HepG2 (cell line): ENCODE results near the gene CORO1C. TPM values are rescaled to one million over a fixed set of nuclear protein-coding genes. Genes with fewer than 3 reads are reported as not detected.
"Not testable (repeated sequence)": the region's sequence is repeated elsewhere in the genome, so short reads cannot be mapped to it uniquely, and the experiment has no call there.

Experiments used
- ATAC-seq: fragments of 200-7000 bp; cut with Tn5 transposase; 3 replicates; pipeline ENCODE4 v1.9.1; 2020; ENCODE audit warnings: mild to moderate bottlenecking, moderate library complexity
- BruUV-seq: library from RNA; stranded (reverse); fragments of 400-500 nt; replicated peaks from 2 replicates; lab custom pipeline; 2021; lab: Mats Ljungman, UMichigan
- CTCF ChIA-PET: fragments of 300-600 bp; formaldehyde crosslinking; extraction: SDS; loops from one replicate; lab custom pipeline; 2021; ENCODE audit warnings: low total read pairs, inconsistent platforms, low intra/inter-chr PET ratio; lab: Yijun Ruan, JAX
- POLR2A ChIA-PET: fragments of 350-600 bp; sonication (Branson Sonifier 250); formaldehyde crosslinking; loops from one replicate; lab custom pipeline; 2020; ENCODE audit warnings: antibody characterized with exemption, inconsistent platforms; lab: Yijun Ruan, JAX
- DNase-seq: peaks from one replicate; pipeline ENCODE4 v3.0.0-alpha.2; 2015; ENCODE audit warnings: low spot score
- FAIRE-seq: peaks from 3 replicates; lab custom pipeline; 2011; peaks lifted over from hg19 to GRCh38; lab: Jason Lieb, UNC
- H2AFZ ChIP-seq: one replicate; pipeline ENCODE4 v1.6.1; 2011; ENCODE audit warnings: low read length, inconsistent platforms
- H3K27ac ChIP-seq: fragments of 300-600 bp; 3 replicates; pipeline ENCODE4 v1.8.0; 2011; ENCODE audit warnings: mixed run types, mild to moderate bottlenecking, mixed read lengths, low read length, inconsistent platforms; ENCODE audit not compliant: insufficient read depth; ENCODE audit errors: extremely low read length
- H3K27me3 ChIP-seq, 2 experiments: fragments of 200-600 bp in 1 of 2; 2 replicates in 1 of 2; 3 replicates in 1 of 2; pipeline versions ENCODE4 v1.6.0 to v1.8.0; 2011; ENCODE audit warnings: low read length in 2 of 2, mild to moderate bottlenecking in 2 of 2, moderate library complexity in 2 of 2, inconsistent platforms in 1 of 2; ENCODE audit not compliant: insufficient read depth in 2 of 2, control insufficient read depth in 1 of 2
- H3K36me3 ChIP-seq, 2 experiments: fragments of 200-600 bp in 1 of 2; replicated peaks in 1 of 2; 2 replicates in 1 of 2; 3 replicates in 1 of 2; pipeline versions ENCODE4 v1.5.1 to v1.8.0; 2011; ENCODE audit warnings: low read length in 2 of 2, inconsistent platforms in 1 of 2; ENCODE audit not compliant: insufficient read depth in 2 of 2, control insufficient read depth in 1 of 2
- H3K4me1 ChIP-seq: 2 replicates; pipeline ENCODE4 v1.5.1; 2012; ENCODE audit warnings: low read length, inconsistent platforms; ENCODE audit not compliant: insufficient read depth
- H3K4me2 ChIP-seq: 2 replicates; pipeline ENCODE4 v1.6.0; 2011; ENCODE audit warnings: low read depth, low read length, inconsistent platforms
- H3K4me3 ChIP-seq, 3 experiments: fragments of 200-600 bp in 1 of 3; sonication (generic), shearing (Covaris generic) in 1 of 3; replicated peaks in 1 of 3; 2 replicates each; pipeline ENCODE4 v1.5.1; 2011 to 2016; ENCODE audit warnings: low read length in 3 of 3, inconsistent platforms in 2 of 3, low read depth in 2 of 3, mild to moderate bottlenecking in 2 of 3, control low read depth in 1 of 3, mixed read lengths in 1 of 3; ENCODE audit not compliant: insufficient read depth in 1 of 3
- H3K79me2 ChIP-seq: one replicate; pipeline ENCODE4 v1.6.1; 2011; ENCODE audit warnings: low read length, inconsistent platforms; ENCODE audit not compliant: insufficient read depth
- H3K9ac ChIP-seq: 2 replicates; pipeline ENCODE4 v1.6.0; 2011; ENCODE audit warnings: mild to moderate bottlenecking, low read depth, low read length, inconsistent platforms; ENCODE audit not compliant: insufficient read depth
- H3K9me3 ChIP-seq: 2 replicates; pipeline ENCODE4 v1.5.1; 2012; ENCODE audit warnings: mild to moderate bottlenecking, low read length
- H4K20me1 ChIP-seq: 2 replicates; pipeline ENCODE4 v1.6.0; 2011; ENCODE audit warnings: inconsistent platforms, mild to moderate bottlenecking, low read length, moderate library complexity; ENCODE audit not compliant: insufficient read depth
- ARID2 ChIP-seq: sonication (generic); formaldehyde crosslinking; IDR thresholded peaks from 2 replicates; pipeline ENCODE4 v1.8.1; 2022; ENCODE audit warnings: mild to moderate bottlenecking, missing genetic modification reagents, borderline replicate concordance
- IRX3 ChIP-seq: sonication (generic); formaldehyde crosslinking; IDR thresholded peaks from 2 replicates; pipeline ENCODE4 v1.8.1; 2023; ENCODE audit warnings: mild to moderate bottlenecking, low read depth, missing genetic modification reagents, borderline replicate concordance
- RORA ChIP-seq: sonication (generic); formaldehyde crosslinking; IDR thresholded peaks from 2 replicates; pipeline ENCODE4 v1.5.0; 2020; ENCODE audit warnings: mild to moderate bottlenecking, missing genetic modification reagents, moderate library complexity
- SP1 ChIP-seq, 2 experiments: fragments of 450-650 bp in 1 of 2; sonication (generic) in 1 of 2; formaldehyde crosslinking in 1 of 2; IDR thresholded peaks; 2 replicates each; pipeline versions ENCODE4 v1.4.0 to v1.6.1; 2016 to 2020; ENCODE audit warnings: missing genetic modification reagents in 1 of 2
- TEAD2 ChIP-seq: sonication (generic); formaldehyde crosslinking; IDR thresholded peaks from 2 replicates; pipeline ENCODE4 v1.9.0; 2021; ENCODE audit warnings: missing genetic modification reagents
- ZFP82 ChIP-seq: sonication (generic); formaldehyde crosslinking; IDR thresholded peaks from 2 replicates; pipeline ENCODE4 v1.5.1; 2020; ENCODE audit warnings: mild to moderate bottlenecking, missing genetic modification reagents, borderline replicate concordance
- ZNF136 ChIP-seq: sonication (generic); formaldehyde crosslinking; IDR thresholded peaks from 2 replicates; pipeline ENCODE4 v1.8.1; 2022; ENCODE audit warnings: low read depth, mild to moderate bottlenecking, moderate library complexity, missing genetic modification reagents
- ZNF34 ChIP-seq: sonication (generic); formaldehyde crosslinking; IDR thresholded peaks from 2 replicates; pipeline ENCODE4 v1.4.0; 2020; ENCODE audit warnings: mild to moderate bottlenecking, missing genetic modification reagents, borderline replicate concordance
- ZNF501 ChIP-seq: sonication (generic); formaldehyde crosslinking; IDR thresholded peaks from 2 replicates; pipeline ENCODE4 v1.5.1; 2020; ENCODE audit warnings: mild to moderate bottlenecking, moderate library complexity, missing genetic modification reagents
- ZNF615 ChIP-seq: sonication (generic); formaldehyde crosslinking; IDR thresholded peaks from 2 replicates; pipeline ENCODE4 v1.5.0; 2020; ENCODE audit warnings: mild to moderate bottlenecking, missing genetic modification reagents, borderline replicate concordance
- ZNF629 ChIP-seq: sonication (generic); formaldehyde crosslinking; conservative IDR thresholded peaks from 2 replicates; pipeline ENCODE4 v1.5.0; 2020; ENCODE audit warnings: missing genetic modification reagents
- WGBS: methylation state at CpG from one replicate; pipeline ENCODE4 v1.1.6; 2017; ENCODE audit warnings: low lambda C conversion rate; 5-methylcytosine and 5-hydroxymethylcytosine counted together
- in situ Hi-C: cut with HindIII; loops from 2 replicates; pipeline ENCODE4 v1.10.0; 2017; ENCODE audit warnings: low pct_unique_long_range_greater_than_20kb; ENCODE audit not compliant: extremely low pct_ligation_motif_present
- intact Hi-C: fragments of 100-400 bp; cut with micrococcal nuclease; formaldehyde crosslinking; loops from one replicate; pipeline ENCODE4 v1.10.0; 2022; ENCODE audit not compliant: unreplicated experiment
- polyA plus RNA-seq, 8 experiments: library from polyadenylated mRNA; depleted of rRNA in 3 of 8; stranded (reverse) in 7 of 8; unstranded in 1 of 8; fragments of >200 nt; fragmentation: Illumina TruSeq in 4 of 8; extraction: Trizol in 4 of 8; gene quantifications; 2 replicates each; pipeline versions ENCODE4 v1.2.1 to v1.2.3, GENCODE V29; 2011 to 2016; ENCODE audit warnings: low read depth in 4 of 8, missing spikeins in 1 of 8, mixed read lengths in 1 of 8; ENCODE audit not compliant: insufficient read depth in 1 of 8
- total RNA-seq, 5 experiments: library from RNA; depleted of rRNA; stranded (reverse); fragments of >200 nt; fragmentation: Illumina TruSeq; extraction: Trizol; gene quantifications; 2 replicates each; pipeline ENCODE4 v1.2.3, GENCODE V29; 2016; ENCODE audit warnings: low read depth in 1 of 5
- TF ChIP-seq, protein P1 (sequence below): sonication (generic); formaldehyde crosslinking; IDR thresholded peaks from 2 replicates; pipeline ENCODE4 v1.8.1; 2023; ENCODE audit warnings: missing genetic modification reagents, inconsistent platforms, borderline replicate concordance
- TF ChIP-seq, protein P2 (sequence below): sonication (generic); formaldehyde crosslinking; IDR thresholded peaks from 2 replicates; pipeline ENCODE4 v1.8.0; 2022; ENCODE audit warnings: mild to moderate bottlenecking, missing genetic modification reagents, moderate library complexity

Gene CORO1C
- total and polyA plus RNA-seq, 2 of the 13 experiments (the other 11 are each of a cell fraction or from before 2014, with no cell fraction given) = 73.7 to 131 TPM

DNA sequence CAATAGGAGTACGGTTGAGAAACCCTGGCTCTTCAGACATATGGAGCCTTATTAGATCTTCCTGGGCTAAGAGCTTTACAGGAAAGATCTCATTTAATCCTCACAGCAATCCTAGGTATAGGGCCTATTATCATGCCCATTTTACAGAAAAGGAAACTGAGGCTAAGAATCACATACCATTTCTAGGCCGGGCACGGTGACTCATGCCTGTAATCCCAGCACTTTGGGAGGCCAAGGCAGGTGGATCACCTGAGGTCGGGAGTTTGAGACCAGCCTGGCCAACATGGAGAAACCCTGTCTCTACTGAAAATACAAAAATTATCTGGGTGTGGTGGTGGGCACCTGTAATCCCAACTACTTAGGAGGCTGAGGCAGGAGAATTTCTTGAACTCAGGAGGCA is 19.7 kb upstream of the CORO1C start:
- FAIRE-seq, H3K27ac ChIP-seq, POLR2A ChIA-PET, H4K20me1 ChIP-seq, H3K36me3 ChIP-seq, H3K79me2 ChIP-seq, ATAC-seq, intact Hi-C loops, H3K4me2 ChIP-seq, H3K4me3 ChIP-seq, H3K9me3 ChIP-seq, H2AFZ ChIP-seq, DNase-seq, CTCF ChIA-PET, H3K27me3 ChIP-seq, BruUV-seq, in situ Hi-C loops, H3K9ac ChIP-seq: not testable (repeated sequence)
- peaks cover 26% of the 10 kb centered on the region for H3K4me1 ChIP-seq
- 50% methylated on average over 4 of the region's 4 CpGs for WGBS
- TF ChIP-seq ZNF629 (CRISPR knock-in tag) = peak; percentile 79

DNA sequence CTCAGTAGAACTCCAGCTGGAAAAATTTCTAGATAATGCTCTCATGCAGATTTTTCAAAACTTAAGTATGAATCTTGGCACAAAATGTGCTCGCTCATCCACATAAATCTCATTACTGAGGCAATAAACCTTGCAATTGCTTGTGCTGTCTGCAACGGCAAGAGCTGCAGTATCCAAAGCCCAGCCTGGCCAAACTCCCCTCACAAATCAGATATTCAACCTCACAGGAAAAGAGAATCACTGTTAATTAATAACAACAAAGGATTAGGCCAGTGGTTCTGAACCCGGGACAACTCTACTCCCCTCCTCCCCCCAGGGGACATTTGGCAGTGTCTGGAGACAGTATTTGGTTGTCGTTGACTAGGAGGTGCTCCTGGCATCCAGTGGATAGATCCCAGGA is 19.2 kb upstream of the CORO1C start:
- H3K9me3 ChIP-seq = no peaks in the 10 kb centered on the region
- no TSS peak for BruUV-seq
- WGBS = 27% methylated on average over 4 of the region's 4 CpGs
- FAIRE-seq (no peak), DNase-seq (no peak), ATAC-seq (no peak)
- H3K79me2 ChIP-seq = no peaks in the 10 kb centered on the region
- no peak for TF ChIP-seq ZFP82
- no peak for TF ChIP-seq ARID2 (CRISPR knock-in tag)
- TF ChIP-seq IRX3 (CRISPR knock-in tag) = no peak
- TF ChIP-seq SP1 (IDR thresholded peaks at IDR 0.05) = no peak
- TF ChIP-seq SP1 (CRISPR knock-in tag; IDR thresholded peaks at IDR 0.05) = no peak
- TF ChIP-seq, protein P1, sequence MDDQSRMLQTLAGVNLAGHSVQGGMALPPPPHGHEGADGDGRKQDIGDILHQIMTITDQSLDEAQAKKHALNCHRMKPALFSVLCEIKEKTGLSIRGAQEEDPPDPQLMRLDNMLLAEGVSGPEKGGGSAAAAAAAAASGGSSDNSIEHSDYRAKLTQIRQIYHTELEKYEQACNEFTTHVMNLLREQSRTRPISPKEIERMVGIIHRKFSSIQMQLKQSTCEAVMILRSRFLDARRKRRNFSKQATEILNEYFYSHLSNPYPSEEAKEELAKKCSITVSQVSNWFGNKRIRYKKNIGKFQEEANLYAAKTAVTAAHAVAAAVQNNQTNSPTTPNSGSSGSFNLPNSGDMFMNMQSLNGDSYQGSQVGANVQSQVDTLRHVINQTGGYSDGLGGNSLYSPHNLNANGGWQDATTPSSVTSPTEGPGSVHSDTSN = no peak
- no peak for TF ChIP-seq RORA (CRISPR knock-in tag)
- TF ChIP-seq, protein P2, sequence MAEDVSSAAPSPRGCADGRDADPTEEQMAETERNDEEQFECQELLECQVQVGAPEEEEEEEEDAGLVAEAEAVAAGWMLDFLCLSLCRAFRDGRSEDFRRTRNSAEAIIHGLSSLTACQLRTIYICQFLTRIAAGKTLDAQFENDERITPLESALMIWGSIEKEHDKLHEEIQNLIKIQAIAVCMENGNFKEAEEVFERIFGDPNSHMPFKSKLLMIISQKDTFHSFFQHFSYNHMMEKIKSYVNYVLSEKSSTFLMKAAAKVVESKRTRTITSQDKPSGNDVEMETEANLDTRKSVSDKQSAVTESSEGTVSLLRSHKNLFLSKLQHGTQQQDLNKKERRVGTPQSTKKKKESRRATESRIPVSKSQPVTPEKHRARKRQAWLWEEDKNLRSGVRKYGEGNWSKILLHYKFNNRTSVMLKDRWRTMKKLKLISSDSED (CRISPR knock-in tag) = no peak
- TF ChIP-seq ZNF501 (CRISPR knock-in tag) = no peak
- TF ChIP-seq ZNF615 (CRISPR knock-in tag) = no peak
- no peak for TF ChIP-seq ZNF136 (CRISPR knock-in tag)
- TF ChIP-seq ZNF34 (CRISPR knock-in tag) = no peak
- TF ChIP-seq TEAD2 (CRISPR knock-in tag) = no peak
- ChIA-PET CTCF (no interaction called here), POLR2A (no interaction called here)
- no peaks in the 10 kb centered on the region for H3K27me3 ChIP-seq
- intact Hi-C loops (no loop called here), in situ Hi-C loops (no loop called here)
- H4K20me1 ChIP-seq = no peaks in the 10 kb centered on the region
- H3K4me2 ChIP-seq = no peak overlapping the region
- no peak overlapping the region for H3K4me3 ChIP-seq
- H3K36me3 ChIP-seq = no peaks in the 10 kb centered on the region
- no peak overlapping the region for H2AFZ ChIP-seq
- no peak overlapping the region for H3K9ac ChIP-seq
- no peak overlapping the region for H3K27ac ChIP-seq
- H3K4me1 ChIP-seq = peaks cover 24% of the 10 kb centered on the region
